GM19467 (cell line): ENCODE data around the gene IDH2.
A peak's percentile ranks its signal among the peaks of the same experiment; 100 is the strongest.
"Not testable (repeated sequence)": the region's sequence is repeated elsewhere in the genome, so short reads cannot be mapped to it uniquely, and the experiment has no call there.

Experiments used
- ATAC-seq: cut with Tn5 transposase; IDR thresholded peaks from one replicate; pipeline ENCODE4 v1.9.1; 2021; ENCODE audit warnings: mild to moderate bottlenecking, moderate library complexity; ENCODE audit not compliant: unreplicated experiment

Gene IDH2

DNA sequence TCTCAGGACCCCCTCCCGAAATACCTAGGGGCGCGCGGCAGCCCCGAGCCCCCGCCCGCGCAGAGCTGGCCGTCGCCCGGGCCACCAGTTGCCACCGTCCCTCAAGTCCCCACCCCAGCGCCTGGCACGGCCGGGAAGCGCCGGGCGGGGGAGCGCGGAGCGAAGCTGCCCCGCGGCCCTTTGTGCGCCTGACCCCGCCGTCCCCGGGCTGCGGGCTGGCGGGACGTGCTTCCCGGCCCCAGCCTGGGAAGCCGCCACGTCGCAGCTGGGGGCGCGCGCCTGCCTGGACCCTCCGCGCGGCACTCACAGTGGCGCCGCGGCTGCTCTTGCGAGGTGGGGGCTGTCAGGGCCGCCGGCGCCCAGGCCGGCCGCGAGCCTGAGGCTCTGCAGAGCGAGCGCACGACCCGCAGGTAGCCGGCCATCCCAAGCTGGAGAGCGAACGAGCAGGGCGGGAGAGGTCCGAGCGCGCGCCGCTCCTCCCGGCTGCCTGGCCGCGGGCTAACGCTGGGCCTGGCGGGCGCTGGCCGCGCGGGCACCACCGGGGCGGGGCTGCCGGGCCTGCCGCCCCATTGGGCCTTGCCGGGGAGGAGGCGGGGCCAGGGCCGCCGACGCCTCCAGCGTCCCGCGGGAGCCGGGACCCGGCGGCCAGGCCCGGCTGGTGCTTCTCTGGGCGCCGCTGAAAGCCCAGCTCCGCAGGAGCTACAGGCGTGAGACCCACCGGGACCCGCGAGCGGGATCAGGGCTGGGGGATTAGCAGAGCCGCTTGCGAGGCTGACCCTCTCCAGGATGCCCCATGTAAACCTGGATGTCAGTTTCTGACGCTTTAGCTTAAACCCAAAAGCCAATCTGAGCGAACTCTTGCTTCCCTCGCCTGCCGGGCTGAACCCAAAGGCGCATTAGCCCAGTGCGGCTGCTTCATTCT is at the start of gene IDH2:
Gene IDH2, minus strand, starts transcription at position 500 of the 922 bp plus-strand sequence. Its CDS starts 78 bp downstream, at position 422.
- peak; percentile 57 for ATAC-seq

DNA sequence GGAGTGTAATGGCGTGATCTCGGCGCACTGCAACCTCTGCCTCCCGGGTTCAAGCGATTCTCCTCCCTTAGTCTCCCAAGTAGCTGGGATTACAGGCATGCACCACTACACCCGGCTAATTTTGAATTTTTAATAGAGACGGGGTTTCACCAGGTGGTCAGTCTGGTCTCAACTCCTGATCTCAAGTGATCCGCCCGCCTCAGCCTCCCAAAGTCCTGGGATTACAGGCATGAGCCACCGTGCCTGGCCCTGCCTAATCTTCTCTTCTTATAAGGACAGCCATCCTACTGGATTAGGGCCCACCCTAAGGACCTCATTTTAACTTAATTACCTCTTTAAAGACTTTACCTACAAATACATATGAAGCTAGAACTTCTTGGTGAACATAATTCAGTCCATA is 48.3 kb upstream of the IDH2 start:
- ATAC-seq = not testable (repeated sequence)

DNA sequence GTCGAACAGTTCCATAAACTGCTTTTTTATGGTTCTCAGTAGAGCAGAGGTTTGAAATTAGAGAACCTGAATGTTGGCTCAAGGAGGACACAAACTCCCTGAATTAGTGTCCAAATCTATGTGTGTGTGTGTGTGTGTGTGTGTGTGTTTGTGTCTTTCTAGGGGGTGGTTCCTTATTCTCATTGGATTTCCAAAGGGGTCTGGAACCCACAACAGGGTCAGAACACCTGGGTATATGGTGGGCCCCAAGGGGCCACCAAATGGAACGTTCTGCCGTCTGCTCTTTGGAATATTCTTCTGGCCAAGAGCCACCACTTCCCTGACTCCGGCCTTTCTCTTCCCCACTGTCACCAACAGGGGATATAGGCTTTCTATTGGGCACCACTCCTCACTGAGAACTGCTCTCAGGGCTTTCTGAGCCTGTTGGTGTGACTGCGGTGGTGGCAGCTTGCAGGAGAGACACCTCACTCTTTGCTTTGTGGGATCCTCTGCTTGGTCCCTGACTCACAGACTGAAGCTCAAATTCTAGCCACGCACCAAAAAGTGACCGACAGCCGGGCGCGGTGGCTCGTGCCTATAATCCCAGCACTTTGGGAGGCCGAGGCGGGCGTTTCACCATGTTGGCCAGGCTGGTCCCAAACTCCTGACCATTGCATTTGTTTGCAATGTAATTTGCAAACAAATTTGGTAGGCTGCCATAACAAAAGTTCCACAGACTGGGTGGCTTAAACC is 47.5 kb upstream of the IDH2 start:
- ATAC-seq = no peak

DNA sequence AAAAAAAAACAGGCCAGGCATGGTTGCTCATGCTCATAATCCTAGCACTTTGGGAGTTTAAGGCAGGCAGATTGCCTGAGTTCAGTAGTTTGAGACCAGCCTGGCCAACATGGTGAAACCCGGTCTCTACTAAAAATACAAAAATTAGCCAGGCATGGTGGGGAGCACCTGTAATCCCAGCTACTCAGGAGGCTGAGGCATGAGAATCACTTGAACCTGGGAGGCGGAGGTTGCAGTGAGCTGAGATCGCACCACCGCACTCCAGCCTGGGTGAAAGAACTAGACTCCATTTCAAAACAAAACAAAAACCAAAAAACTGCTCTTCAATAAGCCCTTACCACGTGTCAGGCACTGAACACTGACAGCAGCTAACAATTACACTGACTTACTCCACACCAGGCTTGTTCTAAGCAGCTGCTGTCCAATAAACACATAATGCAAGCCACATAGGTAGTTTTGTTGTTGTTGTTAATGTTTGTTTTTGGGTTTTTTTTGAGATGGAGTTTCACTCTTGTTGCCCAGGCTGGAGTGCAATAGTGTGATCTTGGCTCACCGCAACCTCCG is 44.0 kb upstream of the IDH2 start:
- ATAC-seq = not testable (repeated sequence)

DNA sequence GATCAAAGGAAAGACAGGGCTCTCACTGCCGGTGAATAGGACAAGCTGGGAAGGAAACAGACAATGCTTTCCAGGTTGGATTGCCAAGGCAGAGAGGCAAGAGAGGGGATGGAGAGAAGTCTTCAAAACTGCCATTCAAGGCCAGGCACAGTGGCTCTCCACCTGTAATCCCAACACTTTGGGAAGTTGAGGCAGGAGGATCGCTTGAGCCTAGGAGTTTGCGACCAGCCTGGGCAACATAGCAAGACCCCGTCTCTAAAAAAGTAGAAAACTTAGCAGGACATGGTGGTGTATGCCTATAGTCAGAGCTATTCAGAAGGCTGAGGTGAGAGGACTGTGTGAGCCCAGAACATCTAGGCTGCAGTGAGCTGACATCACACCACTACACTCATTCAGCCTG is 43.5 kb upstream of the IDH2 start:
- ATAC-seq = no peak

DNA sequence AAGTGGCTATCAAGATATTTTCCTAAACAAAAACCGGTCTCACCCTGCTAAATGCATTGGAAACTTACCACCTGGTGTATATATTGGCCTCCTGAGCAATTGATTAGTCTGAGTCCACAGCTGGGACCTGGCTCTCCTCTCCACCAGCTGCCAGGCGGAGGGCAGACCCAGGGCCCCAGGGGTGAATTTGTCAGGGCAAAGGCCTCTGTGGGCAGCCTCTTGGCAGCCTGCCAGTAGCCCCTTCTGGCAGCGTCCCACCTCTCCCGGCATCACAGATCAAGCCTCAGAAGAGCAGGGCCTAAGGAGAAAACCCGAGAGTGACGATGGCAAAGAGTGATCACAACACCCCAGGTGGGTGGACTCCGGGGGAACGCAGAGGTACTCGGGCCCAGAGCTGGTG is 43.0 kb upstream of the IDH2 start:
- no peak for ATAC-seq

DNA sequence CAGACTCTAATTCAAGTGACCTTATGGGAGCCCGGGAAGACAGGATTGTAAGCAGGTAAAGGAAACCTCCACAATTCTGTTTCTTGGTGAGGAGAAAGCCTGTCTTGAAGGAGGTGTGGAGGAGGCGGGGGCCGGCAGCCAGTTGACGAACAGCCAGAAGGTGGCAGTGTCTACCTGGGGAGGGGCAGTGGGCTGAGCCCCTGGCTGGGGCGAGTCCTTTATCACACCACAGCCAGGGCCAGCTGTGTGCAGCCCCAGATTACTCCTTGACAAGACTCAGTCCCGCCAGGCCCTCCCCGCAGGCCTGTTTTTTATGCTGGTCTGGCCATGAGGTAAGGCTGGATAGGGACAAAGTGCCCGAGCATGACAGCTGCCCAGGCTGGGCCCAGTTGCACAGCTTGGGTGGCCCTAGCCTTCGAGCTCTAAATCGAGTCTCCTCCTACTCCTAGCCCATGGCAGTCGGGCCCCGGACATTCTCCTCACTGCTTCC is 40.9 kb upstream of the IDH2 start:
- no peak for ATAC-seq

DNA sequence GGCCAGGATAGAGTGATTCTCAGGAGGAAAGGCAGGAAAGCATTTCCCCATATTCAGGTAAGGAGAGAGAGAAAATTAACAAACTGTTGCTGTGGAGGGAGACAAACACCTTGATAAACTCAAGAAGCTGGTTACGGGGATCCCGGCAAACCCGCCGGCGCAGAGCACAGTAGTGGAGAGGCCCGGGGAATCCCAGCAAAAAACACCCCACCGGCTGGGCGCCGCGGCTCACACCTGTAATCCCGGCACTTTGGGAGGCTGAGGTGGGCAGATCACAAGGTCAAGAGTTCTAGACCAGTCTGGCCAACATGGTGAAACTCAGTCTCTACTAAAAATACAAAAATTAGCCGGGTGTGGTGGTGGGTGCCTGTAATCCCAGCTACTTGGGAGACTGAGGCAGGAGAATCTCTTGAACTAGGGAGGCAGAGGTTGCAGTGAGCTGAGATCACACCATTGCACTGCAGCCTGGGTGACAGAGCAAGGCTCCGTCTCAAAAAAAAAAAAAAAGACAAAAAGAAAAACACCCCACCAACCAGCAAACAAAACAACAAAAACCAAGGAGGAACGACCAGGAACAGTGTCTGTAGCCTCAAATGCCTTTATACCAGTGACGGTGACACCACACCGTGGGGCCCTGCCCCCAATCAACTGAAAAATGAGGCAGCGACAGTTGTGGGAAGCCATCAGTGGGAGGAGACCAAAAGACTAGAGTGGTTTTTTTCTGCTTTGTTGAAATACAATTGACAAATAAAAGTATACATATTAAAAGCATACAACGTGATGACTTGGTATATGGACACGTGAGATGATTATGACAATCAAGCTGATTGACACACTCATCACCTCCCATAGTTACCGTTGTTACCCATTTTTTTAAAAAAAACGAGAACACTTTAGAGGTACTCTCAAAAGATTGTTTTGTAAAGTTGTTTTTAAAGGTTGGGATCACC is 40.2 kb upstream of the IDH2 start:
- ATAC-seq = no peak

DNA sequence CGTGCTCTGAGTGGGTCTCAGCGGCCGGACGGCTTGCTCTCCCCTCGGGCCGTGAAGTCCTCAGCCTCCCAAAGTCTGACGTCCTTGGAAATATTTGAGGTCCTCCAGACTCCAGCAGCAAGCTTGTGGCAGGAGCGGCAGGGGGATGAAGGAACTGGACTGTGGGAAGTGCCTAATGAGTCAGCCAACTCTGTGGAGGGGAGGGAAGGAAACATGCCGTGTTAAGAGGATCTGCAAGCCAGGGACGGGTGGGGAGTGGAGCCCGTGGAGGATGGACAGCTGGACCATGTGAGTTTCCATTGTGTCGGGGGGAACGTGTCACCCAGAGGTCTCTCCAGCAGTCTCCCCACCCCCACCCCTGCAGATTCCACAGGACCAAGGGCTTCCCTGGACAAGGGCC is 39.4 kb upstream of the IDH2 start:
- ATAC-seq = no peak

DNA sequence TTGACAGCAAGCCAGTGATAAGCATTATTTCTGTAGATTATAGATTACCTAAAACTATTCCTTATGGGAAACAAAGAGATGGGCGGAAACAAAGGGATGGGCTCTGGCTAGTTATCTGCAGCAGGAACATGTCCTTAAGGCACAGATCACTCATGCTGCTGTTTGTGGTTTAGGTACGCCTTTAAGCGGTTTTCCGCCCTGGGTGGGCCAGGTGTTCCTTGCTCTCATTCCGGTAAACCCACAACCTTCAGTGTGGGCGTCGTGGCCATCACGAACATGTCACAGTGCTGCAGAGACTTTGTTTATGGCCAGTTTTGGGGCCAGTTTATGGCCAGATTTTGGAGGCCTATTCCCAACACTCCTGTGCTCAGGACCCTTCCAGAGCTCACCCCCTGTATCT is 37.3 kb upstream of the IDH2 start:
- not testable (repeated sequence) for ATAC-seq

DNA sequence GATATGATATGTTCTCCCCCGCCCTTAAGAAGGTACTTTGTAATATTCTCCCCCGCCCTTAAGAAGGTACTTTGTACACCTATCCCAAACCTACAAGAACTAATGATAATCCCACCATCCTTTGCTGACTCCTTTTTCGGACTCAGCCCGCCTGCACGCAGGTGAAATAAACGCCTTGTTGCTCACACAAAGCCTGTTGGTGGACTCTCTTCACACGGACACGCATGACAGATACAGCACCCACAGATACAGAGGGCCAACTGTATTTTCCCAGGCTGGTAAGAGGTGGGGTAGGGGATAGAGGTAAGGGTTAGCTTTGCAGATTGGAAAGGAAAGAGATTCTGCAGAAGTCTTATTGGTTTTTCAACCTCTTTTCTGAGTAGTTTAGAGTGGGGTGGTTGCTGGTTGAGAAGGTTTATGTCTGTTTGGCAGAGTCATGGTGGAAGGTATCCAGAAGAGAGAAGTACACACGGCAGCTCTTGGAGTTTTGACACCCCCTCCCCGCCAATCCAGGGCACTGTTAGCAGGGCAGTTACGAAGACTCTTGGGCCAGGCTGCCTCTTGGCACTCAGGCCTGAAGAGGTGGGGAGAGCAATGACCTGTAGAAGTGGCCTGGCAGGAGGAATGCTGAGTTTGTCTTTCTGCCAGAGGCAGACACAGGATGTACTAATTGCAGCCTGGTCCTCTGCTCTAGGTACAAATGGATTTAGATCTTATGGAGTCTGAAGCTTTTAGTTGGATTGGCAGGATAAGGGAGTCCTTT is 36.0 kb upstream of the IDH2 start:
- no peak for ATAC-seq

DNA sequence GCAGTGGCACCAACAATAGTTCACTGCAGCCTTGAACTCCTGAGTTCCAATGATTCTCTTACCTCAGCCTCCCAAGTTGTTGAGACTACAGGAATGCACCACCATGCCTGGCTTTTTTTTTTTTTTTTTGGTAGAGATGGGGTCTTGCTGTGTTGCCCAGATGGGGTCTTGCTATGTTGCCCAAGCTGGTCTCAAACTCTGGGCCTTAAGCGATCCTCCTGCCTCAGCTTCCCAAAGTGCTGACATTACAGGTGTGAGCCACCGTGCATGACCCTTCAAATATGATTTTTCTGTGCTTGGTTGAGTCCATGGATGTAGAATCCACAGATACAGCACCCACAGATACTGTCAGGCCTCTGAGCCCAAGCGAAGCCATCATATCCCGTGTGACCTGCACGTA is 30.2 kb upstream of the IDH2 start:
- ATAC-seq = no peak

DNA sequence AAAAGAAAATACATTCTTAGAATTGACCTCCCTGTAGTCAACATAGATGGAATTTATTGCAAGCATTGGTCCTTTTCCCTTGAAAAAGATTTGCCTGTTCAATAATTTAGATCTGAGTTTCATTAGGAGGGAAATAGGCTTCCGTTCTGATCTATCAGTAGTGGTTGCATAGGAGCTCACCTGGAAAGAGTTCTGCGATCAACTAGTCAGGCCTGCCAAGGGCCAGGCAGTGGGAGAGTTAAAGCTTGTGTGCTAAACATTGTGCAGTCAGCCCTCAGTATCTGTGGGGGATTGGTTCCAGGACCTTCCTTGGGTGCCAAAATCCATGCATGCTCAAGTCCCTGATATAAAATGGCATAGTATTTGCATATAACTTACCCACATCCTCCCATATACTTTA is 29.6 kb upstream of the IDH2 start:
- no peak for ATAC-seq

DNA sequence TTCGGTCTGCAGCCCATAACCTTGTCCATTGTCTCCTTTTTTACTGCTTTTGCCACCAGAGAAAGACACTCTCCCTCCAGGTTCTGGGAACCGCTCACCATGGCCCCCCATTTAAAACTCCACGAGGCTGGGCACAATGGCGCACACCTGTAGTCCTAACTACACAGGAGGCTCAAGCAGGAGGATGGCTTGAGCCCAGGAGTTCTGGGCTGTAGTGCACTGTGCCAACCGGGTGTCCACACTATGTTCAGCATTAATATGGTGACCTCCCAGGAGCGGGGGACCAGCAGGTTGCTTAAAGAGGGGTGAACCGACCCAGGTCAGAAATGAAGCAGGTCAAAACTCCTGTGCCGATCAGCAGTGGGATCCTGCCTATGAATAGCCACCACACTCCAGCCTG is 28.0 kb upstream of the IDH2 start:
- ATAC-seq = no peak

DNA sequence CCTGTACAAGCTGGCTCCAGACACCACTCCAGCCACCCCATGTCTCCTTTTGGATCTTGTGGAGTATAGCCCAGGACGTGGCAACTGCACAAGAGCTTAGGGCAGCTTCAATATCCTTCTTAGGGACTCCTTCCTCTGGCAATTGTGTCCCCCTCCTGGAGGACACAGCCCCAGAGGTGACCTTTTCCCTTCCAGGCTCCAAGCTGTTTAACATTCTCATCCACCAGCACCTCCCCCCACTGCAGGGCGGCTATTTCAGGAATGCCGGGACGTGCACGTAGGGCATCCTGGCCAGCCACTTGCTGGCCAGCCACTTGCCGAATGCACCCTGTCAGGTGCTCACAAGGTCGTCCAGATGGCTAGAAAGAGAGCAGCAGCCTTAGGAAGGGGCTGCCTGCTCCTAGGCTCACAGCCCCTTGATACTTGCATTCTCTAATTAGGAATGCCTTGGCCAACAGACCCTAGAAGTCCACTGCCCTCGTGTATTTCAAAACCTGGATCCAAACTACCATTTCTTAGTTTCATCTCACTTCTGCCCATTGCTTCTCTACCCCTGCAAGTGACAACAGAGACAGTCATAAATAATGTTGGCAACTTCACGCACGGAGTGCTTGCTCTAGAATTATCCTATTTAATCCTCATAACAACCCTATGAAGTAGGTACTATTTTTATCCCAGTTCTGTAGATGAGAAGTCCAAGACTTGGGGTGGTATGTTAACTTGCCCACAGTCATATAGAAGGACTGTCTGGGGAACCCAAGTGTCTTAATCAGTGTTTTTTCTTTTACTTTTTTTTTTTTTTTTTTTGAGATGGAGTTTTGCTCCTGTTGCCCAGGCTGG is 24.5 kb upstream of the IDH2 start:
- no peak for ATAC-seq

DNA sequence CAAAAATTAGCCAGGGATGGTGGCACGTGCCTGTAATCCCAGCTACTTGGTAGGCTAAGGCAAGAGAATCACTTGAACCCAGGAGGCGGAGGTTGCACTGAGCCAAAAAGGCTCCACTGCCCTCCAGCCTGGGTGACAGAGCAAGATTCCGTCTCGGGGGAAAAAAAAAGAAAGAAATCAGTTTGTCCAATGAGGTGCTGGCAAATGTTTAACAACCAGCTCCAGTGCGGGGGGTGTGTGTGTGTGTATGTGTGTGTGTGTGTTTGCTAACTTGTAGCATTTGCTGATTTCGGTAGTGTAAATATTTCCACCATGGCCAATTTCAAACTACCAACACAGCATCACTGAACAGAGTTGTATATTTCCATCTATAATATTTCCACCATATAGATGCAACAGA is 23.8 kb upstream of the IDH2 start:
- no peak for ATAC-seq

DNA sequence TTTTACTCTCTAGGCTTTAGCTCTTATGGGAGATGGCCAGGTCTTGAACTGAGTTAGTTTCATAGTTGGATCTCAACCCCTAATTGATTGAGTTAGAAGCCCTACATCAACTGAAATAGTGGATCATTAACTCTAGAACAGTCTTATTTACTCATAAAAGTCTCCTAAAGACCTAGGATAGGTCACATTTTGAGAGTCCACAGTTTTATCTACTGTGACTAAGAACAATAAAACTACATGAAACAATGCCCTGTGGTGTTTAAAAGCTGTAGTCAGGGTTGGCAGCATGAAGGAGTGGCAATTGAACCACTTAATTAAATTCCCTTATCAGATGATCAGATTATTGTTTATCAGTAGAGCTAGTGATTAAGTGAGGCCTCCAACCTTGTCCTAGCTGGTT is 22.2 kb upstream of the IDH2 start:
- ATAC-seq = no peak

DNA sequence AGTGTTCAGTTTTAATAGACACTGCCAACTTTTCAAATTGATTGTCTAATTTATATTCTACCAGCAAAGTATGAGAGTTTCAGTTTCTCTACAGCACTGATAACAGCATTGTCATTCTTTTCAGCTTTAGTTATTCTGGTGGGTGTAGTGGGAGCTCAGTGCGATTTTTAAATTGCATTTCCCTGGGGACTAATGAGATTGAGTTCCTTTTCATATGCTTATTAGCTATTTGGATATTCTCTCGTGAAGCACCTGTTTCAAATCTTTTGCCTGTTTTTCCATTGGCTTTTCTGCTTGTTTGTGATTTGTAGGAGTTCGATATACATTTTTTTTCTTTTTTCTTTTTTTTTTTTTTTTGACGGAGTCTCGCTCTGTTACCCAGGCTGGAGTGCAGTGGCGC is 18.8 kb upstream of the IDH2 start:
- no peak for ATAC-seq

DNA sequence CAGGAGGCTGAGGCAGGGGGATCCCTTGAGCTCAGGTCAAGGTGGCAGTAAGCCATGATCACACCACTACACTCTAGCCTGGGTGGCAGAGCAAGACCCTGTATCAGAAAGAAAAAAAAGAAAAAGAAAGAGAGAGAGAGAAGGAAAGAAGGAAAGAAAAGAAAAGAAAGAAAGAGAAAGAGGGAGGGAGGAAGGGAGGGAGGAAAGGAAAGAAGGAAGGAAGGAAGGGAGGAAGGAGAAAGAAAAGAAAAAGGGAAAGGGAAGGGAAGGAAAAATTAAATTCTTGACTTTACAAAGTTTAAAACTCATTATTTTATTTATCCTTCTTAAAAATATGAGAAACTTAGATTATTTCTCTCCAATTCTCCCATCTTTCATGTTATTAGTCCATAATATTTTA is 17.1 kb upstream of the IDH2 start:
- no peak for ATAC-seq
